ENCODE measurements around the gene PNPLA7.

DNA sequence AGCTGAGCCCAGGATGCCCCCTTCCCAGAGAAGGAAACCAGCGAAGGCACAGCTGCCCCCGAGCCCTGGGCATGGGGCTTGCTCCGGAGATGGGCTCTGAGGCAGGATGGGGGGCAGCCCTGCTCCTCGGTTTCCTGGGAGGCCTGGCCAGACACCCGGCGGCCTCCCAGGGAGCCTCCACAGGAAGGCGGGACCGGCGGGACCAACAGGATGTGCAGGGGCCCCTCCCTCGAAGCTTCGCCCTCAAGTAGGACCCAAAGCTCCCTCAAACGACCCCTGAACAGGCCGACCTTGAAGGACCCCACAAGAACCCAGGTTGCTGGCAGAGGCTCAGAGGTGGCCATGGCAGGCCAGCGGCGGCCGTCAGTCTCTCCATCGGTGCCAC, 138.9 kb downstream of the PNPLA7 start:
- TF ChIP-seq, protein P1, sequence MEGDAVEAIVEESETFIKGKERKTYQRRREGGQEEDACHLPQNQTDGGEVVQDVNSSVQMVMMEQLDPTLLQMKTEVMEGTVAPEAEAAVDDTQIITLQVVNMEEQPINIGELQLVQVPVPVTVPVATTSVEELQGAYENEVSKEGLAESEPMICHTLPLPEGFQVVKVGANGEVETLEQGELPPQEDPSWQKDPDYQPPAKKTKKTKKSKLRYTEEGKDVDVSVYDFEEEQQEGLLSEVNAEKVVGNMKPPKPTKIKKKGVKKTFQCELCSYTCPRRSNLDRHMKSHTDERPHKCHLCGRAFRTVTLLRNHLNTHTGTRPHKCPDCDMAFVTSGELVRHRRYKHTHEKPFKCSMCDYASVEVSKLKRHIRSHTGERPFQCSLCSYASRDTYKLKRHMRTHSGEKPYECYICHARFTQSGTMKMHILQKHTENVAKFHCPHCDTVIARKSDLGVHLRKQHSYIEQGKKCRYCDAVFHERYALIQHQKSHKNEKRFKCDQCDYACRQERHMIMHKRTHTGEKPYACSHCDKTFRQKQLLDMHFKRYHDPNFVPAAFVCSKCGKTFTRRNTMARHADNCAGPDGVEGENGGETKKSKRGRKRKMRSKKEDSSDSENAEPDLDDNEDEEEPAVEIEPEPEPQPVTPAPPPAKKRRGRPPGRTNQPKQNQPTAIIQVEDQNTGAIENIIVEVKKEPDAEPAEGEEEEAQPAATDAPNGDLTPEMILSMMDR (IDR thresholded peaks at IDR 0.05; ENCODE audit: control extremely low read depth in 1 of 3, insufficient read depth in 1 of 3, low read depth in 1 of 3, low read length in 3 of 3) = no peak
- TF ChIP-seq HDAC2 (IDR thresholded peaks at IDR 0.05; ENCODE audit: borderline replicate concordance in 1 of 2, low read depth in 2 of 2, low read length in 2 of 2) (no peak), RAD21 (IDR thresholded peaks at IDR 0.05 in 1 of 2, conservative IDR thresholded peaks at IDR 0.05 in 1 of 2; ENCODE audit: low read depth in 2 of 2, low read length in 2 of 2) (no peak)

Data from H1 (cell line).